NCI-H1105 treated with DMSO at 0.1 percent for 48 hours (cell line): ENCODE measurements around the gene ZNF569.
A peak's percentile ranks its signal among the peaks of the same experiment; 100 is the strongest.
"Not testable (repeated sequence)": the region's sequence is repeated elsewhere in the genome, so short reads cannot be mapped to it uniquely, and the experiment has no call there.

ENCODE experiments used
- DNase-seq: peaks from one replicate; lab custom pipeline; 2025; lab: John Stamatoyannopoulos, UW

Gene ZNF569

DNA sequence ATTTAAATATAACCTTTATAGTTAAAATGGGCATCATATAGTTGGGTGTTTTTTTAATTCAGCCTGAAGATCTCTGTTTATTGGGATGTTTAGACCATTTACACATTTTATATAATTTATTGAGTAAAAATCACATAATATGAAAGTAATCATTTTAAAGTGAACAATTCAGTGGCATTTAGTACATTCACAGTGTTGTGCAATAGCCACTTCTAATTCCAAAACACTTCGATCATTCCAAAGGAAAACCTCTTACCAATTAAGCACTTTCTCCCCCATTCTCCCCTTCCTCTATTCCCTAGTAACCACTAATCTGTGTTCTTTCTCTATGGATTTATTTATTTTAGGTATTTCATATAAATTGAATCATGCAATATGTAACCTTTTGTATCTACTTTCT lies 66.2 kb downstream of the ZNF569 start:
- no peak for DNase-seq

DNA sequence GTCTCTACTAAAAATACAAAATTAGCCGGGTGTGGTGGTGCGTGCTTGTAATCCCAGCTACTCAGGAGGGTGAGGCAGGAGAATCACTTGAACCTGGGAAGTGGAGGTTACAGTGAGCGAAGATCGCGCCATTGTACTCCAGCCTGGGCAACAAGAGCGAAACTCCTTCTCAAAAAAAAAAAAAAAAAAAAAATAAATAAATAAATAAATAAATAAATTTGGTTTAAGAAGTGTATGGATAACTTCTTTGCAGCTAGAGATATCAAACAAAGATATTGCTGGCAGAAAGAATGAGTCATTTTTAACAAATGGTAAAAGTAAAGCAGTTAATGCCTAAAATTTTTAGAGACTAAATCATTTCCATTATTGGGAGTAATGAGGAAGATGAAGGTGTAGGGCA lies 75.8 kb downstream of the ZNF569 start:
- not testable (repeated sequence) for DNase-seq

DNA sequence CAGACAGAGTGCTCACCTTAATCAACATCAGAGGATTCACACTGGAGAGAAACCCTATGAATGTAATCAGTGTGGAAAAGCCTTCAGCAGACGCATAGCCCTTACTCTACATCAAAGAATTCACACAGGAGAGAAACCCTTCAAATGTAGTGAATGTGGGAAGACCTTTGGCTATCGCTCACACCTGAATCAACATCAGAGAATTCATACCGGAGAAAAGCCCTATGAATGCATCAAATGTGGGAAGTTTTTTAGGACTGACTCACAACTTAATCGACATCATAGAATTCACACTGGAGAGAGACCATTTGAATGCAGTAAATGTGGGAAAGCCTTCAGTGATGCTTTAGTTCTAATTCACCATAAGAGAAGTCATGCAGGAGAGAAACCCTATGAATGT lies 78.0 kb downstream of the ZNF569 start:
- DNase-seq = no peak

DNA sequence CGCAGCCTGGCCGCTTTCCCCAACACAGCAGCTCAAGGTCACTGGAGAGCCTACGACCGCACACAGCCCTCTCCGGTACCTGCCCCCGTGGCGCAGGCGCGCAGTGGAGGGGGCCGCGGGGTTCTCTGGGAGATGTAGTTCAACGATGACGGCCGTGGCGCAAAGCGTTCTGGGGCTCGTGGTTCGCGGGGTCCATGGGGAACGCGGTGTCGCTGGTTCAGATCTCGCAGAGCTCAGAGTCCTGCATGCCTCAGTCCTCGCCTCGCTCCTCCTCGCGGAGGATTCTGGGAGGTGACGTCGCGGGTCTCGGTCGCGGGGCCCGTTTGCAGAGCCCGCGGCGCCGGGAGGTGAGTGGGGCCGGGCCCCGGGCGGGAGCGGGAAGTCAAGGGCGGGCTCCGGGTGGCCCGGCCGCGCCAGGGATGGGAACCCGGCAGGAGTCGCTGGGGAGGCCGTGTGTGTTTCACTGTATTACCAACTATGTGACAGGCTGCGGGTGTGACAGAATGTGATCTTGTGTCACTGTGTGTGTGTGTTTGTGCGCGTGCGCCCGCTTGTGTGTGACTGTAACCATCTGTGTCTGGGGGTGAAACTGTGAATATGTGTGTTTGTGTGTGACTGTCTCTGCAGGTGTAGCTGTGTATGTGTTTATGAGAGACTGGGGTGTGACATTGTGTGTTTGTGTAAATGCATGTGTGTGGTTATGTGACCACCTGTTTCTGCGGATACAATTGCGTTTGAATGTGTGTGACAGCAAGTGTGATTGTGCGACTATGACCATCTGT lies 96.2 kb downstream of the ZNF569 start, which contains the start of gene ZNF527:
Gene ZNF527, plus strand, starts transcription at position 220 of the 782 bp plus-strand sequence. CDS start 3,100 bp downstream, outside the sequence.
- DNase-seq = peak; percentile 97

DNA sequence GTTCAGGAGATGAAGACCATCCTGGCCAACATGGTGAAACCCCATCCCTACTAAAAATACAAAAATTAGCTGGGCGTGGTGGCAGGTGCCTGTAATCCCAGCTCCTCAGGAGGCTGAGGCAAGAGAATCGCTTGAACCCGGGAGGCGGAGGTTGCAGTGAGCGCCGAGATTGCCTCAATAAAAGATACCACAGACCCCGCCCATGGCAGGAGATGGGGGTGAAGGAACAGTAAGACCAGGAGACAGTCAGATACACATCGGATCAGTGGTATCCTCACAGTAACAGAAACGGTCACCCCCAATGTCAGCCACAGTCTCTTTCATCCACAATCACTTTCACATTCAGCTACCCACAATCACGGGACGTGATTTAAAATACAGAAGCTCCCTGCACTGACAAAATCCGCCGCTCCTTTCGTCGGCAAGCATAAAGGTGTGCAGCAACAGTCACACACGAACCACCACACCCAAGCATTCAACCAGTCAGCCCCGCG lies 96.8 kb downstream of the ZNF569 start:
- DNase-seq = peak; percentile 37

DNA sequence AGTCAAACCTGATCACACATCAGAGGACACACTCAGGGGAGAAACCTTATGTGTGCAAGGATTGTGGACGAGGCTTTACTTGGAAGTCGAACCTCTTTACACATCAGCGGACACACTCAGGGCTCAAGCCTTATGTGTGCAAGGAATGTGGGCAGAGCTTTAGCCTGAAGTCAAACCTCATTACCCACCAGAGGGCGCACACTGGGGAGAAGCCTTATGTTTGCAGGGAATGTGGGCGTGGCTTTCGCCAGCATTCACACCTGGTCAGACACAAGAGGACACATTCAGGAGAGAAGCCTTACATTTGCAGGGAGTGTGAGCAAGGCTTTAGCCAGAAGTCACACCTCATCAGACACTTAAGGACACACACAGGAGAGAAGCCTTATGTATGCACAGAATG lies 104.5 kb downstream of the ZNF569 start:
- DNase-seq = no peak

DNA sequence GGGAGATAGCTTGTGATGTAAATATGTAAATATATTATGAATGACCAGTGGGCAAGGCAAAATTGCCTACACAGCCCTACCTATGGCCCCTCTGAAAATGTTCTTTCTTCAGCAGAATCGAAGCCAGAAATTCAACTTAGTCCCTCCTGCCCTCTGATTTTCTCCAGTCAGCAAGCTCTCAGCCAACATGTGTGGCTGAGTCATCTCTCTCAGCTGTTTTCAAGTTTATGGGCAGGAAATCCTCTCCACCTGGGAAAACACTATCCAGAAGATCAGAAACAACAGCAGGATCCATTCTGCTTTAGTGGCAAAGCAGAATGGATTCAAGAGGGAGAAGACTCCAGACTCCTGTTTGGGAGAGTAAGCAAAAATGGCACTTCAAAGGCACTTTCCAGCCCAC lies 105.2 kb downstream of the ZNF569 start:
- no peak for DNase-seq
